SU-DHL-6 (cell line): Measurements from ENCODE around the gene NUP37.

Experiments
- EZH2phosphoT487 ChIP-seq: fragments of 200-600 bp; sonication (generic), shearing (Covaris generic); conservative IDR thresholded peaks from 2 replicates; pipeline ENCODE4 v1.6.1; 2018; ENCODE audit warnings: mild to moderate bottlenecking, antibody characterized with exemption, low read length, moderate library complexity, mixed read lengths
- TF ChIP-seq, protein P1 (sequence below): fragments of 200-600 bp; sonication (generic); IDR thresholded peaks from one replicate; pipeline ENCODE4 v1.5.1; 2017; ENCODE audit warnings: antibody characterized with exemption, mild to moderate bottlenecking, low read length, moderate library complexity; ENCODE audit not compliant: insufficient read depth, poor library complexity, severe bottlenecking

GRCh38 chr12:102096855-102097254 is 23.1 kb downstream of the NUP37 start:
- TF ChIP-seq, protein P1, sequence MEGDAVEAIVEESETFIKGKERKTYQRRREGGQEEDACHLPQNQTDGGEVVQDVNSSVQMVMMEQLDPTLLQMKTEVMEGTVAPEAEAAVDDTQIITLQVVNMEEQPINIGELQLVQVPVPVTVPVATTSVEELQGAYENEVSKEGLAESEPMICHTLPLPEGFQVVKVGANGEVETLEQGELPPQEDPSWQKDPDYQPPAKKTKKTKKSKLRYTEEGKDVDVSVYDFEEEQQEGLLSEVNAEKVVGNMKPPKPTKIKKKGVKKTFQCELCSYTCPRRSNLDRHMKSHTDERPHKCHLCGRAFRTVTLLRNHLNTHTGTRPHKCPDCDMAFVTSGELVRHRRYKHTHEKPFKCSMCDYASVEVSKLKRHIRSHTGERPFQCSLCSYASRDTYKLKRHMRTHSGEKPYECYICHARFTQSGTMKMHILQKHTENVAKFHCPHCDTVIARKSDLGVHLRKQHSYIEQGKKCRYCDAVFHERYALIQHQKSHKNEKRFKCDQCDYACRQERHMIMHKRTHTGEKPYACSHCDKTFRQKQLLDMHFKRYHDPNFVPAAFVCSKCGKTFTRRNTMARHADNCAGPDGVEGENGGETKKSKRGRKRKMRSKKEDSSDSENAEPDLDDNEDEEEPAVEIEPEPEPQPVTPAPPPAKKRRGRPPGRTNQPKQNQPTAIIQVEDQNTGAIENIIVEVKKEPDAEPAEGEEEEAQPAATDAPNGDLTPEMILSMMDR: no peak
- no peak for TF ChIP-seq EZH2phosphoT487
